A673 (cell line): ENCODE results near the gene COL8A1. TPM values are rescaled to one million over a fixed set of nuclear protein-coding genes. Genes with fewer than 3 reads are reported as not detected.

Experiments
- BruUV-seq: library from RNA; stranded (reverse); fragments of 400-500 nt; replicated peaks from 2 replicates; lab custom pipeline; 2021; lab: Mats Ljungman, UMichigan
- CTCF ChIA-PET: fragments of 300-600 bp; sonication (Branson Sonifier 250); formaldehyde crosslinking; loops from one replicate; lab custom pipeline; 2022; ENCODE audit warnings: antibody characterized with exemption; lab: Charles Lee
- POLR2A ChIA-PET: fragments of 300-600 bp; sonication (Branson Sonifier 250); formaldehyde crosslinking; loops from one replicate; lab custom pipeline; 2022; ENCODE audit warnings: antibody characterized with exemption; ENCODE audit not compliant: low non-redundant PET; lab: Charles Lee
- DNase-seq: peaks from one replicate; pipeline ENCODE4 v3.0.0-alpha.2; 2015; ENCODE audit warnings: low spot score
- H3K27ac ChIP-seq: fragments of 200-600 bp; sonication (generic); 2 replicates; pipeline ENCODE4 v1.5.1; 2016; ENCODE audit warnings: mixed run types, low read depth, mild to moderate bottlenecking, mixed read lengths, antibody characterized with exemption, low read length; ENCODE audit not compliant: poor library complexity, severe bottlenecking
- H3K27me3 ChIP-seq: fragments of 200-600 bp; sonication (generic); replicated peaks from 2 replicates; pipeline ENCODE4 v1.6.1; 2017; ENCODE audit warnings: mixed run types, low read depth, mild to moderate bottlenecking, mixed read lengths, antibody characterized with exemption, low read length; ENCODE audit not compliant: insufficient read depth, poor library complexity
- H3K36me3 ChIP-seq: fragments of 200-600 bp; sonication (generic); 2 replicates; pipeline ENCODE4 v1.6.1; 2016; ENCODE audit warnings: mixed run types, mild to moderate bottlenecking, mixed read lengths, antibody characterized with exemption, low read length; ENCODE audit not compliant: insufficient read depth, poor library complexity, severe bottlenecking
- H3K4me1 ChIP-seq: fragments of 200-600 bp; sonication (generic); 2 replicates; pipeline ENCODE4 v1.6.1; 2017; ENCODE audit warnings: mixed run types, mild to moderate bottlenecking, mixed read lengths, antibody characterized with exemption, low read length; ENCODE audit not compliant: insufficient read depth, poor library complexity, severe bottlenecking
- H3K4me3 ChIP-seq: fragments of 200-600 bp; sonication (generic); 2 replicates; pipeline ENCODE4 v1.5.1; 2016; ENCODE audit warnings: low read depth, mixed run types, mild to moderate bottlenecking, mixed read lengths, low read length; ENCODE audit not compliant: poor library complexity, severe bottlenecking
- H3K9me3 ChIP-seq: fragments of 200-600 bp; sonication (generic); 2 replicates; pipeline ENCODE4 v1.6.1; 2016; ENCODE audit warnings: mixed run types, low read depth, mild to moderate bottlenecking, mixed read lengths, antibody characterized with exemption, low read length; ENCODE audit not compliant: poor library complexity, severe bottlenecking
- EZH2 ChIP-seq: fragments of 200-600 bp; sonication (generic); IDR thresholded peaks from 2 replicates; pipeline ENCODE4 v1.6.1; 2017; ENCODE audit warnings: borderline replicate concordance, low read depth, mild to moderate bottlenecking, mixed read lengths, antibody characterized with exemption, low read length; ENCODE audit not compliant: poor library complexity, severe bottlenecking
- intact Hi-C: fragments of 100-400 bp; cut with micrococcal nuclease; formaldehyde crosslinking; loops from one replicate; pipeline ENCODE4 v1.10.0; 2022; ENCODE audit not compliant: unreplicated experiment
- total RNA-seq: library from RNA; stranded (reverse); gene quantifications from 2 replicates; pipeline ENCODE4 v1.2.3, GENCODE V29; 2021
- TF ChIP-seq, protein P1 (sequence below): fragments of 300-800, 200-600 bp; sonication (generic); conservative IDR thresholded peaks from 2 replicates; pipeline ENCODE4 v1.5.1; 2017; ENCODE audit warnings: low read depth, mild to moderate bottlenecking, antibody characterized with exemption, low read length, moderate library complexity, mixed read lengths

COL8A1 gene
- total RNA-seq, 1 experiment from 2014 or later = 2.5 TPM

DNA sequence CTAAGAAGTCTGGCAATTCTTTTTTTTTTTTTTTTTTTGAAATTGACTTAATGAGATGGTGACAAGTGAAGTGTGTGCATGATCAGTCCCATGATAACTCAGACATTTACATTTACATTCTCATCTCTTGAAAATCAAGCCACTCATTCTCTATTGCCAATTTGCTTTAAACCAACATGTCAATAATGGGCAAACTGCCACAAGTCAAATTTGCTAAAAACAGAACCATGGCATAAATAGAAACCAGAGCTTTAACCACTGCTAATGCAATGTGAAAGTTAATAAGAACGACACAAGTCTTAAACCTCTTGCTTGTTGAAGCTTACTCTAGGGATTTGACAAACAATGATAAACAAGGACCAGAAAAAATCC is 12.0 kb upstream of the COL8A1 start:
- BruUV-seq = no TSS peak
- intact Hi-C loops = no loop called here
- H3K27ac ChIP-seq = no peak overlapping the region
- H3K4me1 ChIP-seq = no peaks in the 10 kb centered on the region
- no peak overlapping the region for H3K4me3 ChIP-seq
- ChIA-PET CTCF (no interaction called here), POLR2A (no interaction called here)
- no peaks in the 10 kb centered on the region for H3K36me3 ChIP-seq
- no peak for DNase-seq
- H3K9me3 ChIP-seq = no peaks in the 10 kb centered on the region
- no peak for TF ChIP-seq EZH2
- TF ChIP-seq, protein P1, sequence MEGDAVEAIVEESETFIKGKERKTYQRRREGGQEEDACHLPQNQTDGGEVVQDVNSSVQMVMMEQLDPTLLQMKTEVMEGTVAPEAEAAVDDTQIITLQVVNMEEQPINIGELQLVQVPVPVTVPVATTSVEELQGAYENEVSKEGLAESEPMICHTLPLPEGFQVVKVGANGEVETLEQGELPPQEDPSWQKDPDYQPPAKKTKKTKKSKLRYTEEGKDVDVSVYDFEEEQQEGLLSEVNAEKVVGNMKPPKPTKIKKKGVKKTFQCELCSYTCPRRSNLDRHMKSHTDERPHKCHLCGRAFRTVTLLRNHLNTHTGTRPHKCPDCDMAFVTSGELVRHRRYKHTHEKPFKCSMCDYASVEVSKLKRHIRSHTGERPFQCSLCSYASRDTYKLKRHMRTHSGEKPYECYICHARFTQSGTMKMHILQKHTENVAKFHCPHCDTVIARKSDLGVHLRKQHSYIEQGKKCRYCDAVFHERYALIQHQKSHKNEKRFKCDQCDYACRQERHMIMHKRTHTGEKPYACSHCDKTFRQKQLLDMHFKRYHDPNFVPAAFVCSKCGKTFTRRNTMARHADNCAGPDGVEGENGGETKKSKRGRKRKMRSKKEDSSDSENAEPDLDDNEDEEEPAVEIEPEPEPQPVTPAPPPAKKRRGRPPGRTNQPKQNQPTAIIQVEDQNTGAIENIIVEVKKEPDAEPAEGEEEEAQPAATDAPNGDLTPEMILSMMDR = no peak
- no peaks in the 10 kb centered on the region for H3K27me3 ChIP-seq

DNA sequence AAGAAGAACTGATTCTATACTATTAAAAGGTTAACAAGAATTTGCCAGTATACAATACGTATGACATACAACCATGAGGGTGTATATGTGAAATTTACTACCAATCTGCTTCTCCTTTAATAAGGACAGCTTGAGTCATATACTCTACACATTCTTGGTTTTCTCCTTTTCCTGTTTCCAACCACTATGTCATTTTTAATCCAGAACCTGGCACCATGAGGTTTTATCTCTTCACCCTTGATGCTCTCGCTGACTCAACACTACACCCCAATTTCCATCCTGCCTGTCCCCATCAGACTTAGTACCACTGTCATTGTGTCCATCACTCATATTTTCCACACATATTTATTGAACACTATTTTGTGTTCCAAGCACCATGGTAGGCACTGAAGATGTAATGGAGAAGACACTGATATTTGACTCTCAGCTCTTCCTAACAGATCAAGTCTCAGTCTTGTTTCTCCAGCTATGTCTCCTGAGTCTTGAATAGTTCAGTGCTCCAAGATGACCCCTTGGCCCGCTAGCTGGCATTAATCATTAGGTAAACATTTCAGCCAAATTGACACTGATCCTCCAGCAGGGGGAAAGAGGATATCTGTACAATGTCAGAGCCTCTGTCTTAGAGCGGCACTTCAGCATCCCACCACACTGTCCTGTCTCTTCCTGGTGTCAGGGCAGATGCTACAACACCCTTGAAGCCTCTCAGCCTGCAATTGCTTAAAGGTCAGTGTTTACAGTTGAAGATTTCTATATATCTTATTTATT is 11.2 kb upstream of the COL8A1 start:
- intact Hi-C loops = no loop called here
- Histone ChIP-seq H3K9me3 (no peaks in the 10 kb centered on the region), H3K27ac (no peak overlapping the region), H3K36me3 (no peaks in the 10 kb centered on the region), H3K27me3 (no peaks in the 10 kb centered on the region), H3K4me1 (no peaks in the 10 kb centered on the region), H3K4me3 (no peak overlapping the region)
- no TSS peak for BruUV-seq
- POLR2A ChIA-PET = no interaction called here
- TF ChIP-seq EZH2 = no peak
- TF ChIP-seq, protein P1 = no peak
- CTCF ChIA-PET = no interaction called here
- no peak for DNase-seq

DNA sequence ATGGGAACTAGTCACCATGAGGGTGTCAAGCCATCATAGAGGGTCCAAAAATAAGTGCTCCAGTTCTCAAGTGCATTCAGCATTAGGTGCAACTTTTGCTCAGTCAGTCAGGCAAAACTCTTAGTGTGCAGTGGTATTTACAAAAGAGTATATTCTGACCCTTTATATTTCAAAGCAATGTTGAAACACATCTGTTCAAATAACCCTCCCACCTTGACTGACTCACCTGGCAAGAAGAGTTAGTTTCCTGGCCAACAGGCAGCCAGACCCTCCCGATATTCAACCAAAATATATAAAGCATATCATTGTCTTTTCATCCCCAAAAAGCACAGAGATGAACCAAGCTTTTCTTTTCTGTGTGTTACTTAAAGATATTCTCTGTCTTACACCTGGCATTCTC is 7.6 kb upstream of the COL8A1 start:
- intact Hi-C loops = no loop called here
- TF ChIP-seq EZH2 = no peak
- TF ChIP-seq, protein P1 = no peak
- ChIA-PET CTCF (no interaction called here), POLR2A (no interaction called here)
- Histone ChIP-seq H3K9me3 (no peaks in the 10 kb centered on the region), H3K36me3 (no peaks in the 10 kb centered on the region), H3K4me1 (no peaks in the 10 kb centered on the region), H3K27me3 (no peaks in the 10 kb centered on the region), H3K4me3 (no peak overlapping the region), H3K27ac (no peak overlapping the region)
- DNase-seq = no peak
- BruUV-seq = no TSS peak
